ENCODE measurements around the gene RBBP4.

Gene RBBP4

DNA sequence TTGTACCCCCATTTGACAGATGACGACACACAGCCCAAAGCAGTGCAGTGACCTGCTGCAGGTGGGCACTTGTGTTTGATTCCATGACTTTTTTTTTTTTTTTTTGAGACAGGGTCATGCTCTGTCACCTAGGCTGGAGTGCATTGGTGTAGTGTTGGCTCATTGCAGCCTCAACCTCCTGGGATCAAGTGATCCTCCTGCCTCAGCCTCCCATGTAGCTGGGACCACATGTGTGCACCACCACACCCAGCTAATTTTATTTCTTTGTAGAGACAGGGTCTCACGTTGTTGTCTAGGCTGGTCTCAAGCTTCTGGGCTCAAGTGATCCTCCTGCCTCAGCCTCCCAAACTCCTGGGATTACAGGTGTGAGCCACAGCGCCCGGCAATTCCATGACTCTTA is 66.5 kb downstream of the RBBP4 start:
- no peak for DNase-seq (ENCODE audit: low read depth in 1 of 2, low spot score in 1 of 2)

DNA sequence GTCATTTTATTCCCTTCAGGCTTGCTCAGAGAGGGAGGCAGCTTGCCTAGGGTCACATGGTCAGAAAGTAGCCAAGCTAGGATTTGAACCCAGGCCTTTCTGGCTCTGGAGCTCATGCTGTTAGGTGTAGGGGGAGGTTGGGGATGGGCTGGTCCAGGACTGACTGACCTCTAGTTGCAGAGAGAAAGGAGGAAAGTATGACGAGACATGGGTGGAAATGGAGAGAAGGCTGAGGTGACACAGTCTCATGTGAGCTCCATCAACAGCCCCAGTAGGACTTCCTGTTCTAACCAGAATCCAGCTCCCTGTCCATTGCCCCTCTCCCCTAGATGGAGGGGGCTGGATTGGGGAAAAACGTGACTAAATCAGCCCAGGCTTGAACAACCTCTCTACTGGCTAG is 67.0 kb downstream of the RBBP4 start:
- DNase-seq (ENCODE audit: low read depth in 1 of 2, low spot score in 1 of 2), result no peak

DNA sequence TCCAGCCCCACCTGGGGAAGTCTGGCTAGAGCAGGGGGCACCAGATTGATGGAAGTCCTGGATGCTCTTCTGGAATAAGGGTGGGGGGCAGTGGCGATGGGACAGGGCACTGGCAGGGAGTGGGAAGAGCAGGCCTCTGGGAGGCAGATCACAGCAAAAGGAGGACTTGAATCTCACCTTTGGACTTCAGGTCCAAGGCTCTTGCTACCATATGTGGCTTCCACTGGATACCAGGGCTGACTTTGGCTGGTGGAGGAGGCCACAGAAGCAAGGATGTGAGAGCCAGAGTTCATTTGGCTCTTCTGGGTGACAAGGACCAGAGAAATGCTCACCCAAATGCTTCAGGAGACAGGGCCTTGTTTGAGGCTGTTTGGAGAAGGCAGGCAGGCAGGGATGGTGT is 67.5 kb downstream of the RBBP4 start:
- DNase-seq (ENCODE audit: low read depth in 1 of 2, low spot score in 1 of 2), result no peak

DNA sequence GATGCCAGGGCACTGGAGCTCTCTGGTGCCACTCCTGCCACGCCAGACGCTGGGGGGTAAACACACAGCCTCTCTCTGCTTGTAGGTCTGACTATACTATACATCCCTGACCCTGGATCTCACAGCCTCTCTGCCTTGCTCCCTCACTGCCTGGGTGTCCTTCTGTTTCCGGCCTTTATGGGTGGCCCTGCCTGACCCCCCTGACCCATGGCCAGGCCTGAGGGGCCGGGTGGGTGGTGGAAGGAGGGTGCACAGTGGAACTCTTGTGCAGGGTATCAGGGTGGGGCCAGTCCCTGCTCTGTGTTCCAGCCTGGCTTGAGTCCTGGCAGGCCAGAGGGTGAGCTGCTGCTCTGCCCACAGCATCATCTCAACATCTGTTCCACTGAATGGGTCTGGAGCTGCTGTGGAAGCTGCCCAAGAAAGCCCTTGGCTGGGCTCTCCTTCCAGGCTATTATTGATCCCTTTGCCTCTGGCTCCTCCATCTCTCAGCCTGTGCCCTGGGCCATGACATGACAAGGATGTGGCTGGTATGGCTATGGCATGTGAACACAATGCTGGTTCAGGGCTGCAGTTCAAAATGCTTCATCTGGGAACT is 68.8 kb downstream of the RBBP4 start:
- no peak for DNase-seq (ENCODE audit: low read depth in 1 of 2, low spot score in 1 of 2)

DNA sequence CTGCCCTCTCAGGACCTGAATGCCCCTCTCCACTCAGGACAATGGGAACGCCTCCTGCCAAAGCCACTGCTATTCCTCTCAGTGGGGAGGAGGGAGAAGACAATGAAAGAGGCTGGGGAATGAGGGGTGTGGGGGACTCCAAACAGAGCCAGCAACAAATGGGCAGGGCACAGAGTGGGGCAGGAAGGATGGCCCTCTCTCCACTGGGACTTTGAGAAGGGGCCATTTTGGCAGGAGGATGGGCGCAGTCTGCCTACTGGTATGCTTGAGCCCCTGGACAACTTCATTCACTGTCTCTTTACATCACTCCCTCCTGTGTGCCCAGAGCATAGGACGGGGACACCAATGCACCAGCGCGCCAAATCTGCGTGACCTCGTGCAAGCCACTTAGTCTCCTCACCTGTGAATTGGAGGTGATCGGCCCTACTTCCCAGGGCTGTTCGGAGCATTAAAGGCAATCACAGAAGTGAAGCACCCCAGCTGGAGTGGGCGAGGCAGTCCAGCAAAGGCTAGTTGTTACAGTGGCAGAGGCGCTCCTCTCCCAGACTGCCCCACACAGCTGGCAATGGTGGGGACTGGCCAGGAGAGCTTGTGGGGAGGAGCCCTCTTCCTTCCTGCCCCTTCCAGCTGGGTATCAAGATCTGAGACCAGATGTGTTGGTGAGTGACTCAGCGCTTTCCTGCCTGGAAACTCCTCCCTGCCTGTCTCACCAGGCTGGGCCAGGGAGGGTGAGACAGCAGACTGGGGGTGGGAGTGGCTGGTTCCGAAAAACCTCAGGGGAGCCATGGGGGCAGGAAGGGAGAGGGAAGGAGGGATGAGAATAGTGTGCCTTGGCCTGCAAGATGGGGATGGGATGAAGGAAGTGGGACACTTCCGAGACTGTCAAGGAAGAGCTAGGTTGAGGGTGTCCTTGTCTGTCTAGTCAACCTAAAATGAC is 73.9 kb downstream of the RBBP4 start:
- DNase-seq (ENCODE audit: low read depth in 1 of 2, low spot score in 1 of 2), result peak in 1 of 2 donors; percentile 22

DNA sequence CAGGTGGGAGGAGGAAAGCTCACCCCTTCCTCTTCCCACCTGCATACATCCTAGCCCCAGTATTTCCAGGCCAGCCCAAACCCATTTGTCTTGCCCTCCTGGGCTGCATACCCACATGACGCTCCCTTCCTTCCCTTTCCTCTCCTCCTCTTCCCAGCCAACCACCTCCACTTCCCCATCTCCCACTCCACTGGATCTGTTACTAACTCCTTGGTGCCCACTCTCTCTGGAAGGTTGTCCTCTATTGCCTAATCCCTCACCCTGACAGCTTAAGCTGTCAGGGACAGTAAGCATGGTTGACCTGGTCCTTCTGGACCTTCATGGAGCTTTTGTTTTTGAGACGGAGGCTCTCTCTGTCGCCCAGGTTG is 74.6 kb downstream of the RBBP4 start:
- no peak for DNase-seq (ENCODE audit: low read depth in 1 of 2, low spot score in 1 of 2)

DNA sequence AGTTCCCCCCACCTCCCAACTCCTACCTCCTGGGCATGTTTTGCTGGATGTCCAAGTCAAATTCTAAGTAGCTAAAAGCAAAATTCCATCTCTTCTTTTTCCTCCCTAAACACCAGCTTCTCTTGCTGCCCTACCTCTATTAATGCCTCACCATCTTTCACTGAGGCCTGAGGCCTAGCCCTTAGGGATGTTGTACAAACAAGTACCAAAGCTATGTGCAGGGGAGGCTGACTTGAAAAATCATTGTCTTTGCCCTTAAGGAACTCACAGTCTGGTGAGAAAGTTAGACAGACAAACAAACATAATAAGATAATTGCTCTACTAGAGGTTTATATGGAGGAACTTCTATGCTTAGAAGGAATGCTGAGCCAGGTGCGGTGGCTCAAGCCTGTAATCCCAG is 76.9 kb downstream of the RBBP4 start:
- DNase-seq (ENCODE audit: low read depth in 1 of 2, low spot score in 1 of 2), result no peak

DNA sequence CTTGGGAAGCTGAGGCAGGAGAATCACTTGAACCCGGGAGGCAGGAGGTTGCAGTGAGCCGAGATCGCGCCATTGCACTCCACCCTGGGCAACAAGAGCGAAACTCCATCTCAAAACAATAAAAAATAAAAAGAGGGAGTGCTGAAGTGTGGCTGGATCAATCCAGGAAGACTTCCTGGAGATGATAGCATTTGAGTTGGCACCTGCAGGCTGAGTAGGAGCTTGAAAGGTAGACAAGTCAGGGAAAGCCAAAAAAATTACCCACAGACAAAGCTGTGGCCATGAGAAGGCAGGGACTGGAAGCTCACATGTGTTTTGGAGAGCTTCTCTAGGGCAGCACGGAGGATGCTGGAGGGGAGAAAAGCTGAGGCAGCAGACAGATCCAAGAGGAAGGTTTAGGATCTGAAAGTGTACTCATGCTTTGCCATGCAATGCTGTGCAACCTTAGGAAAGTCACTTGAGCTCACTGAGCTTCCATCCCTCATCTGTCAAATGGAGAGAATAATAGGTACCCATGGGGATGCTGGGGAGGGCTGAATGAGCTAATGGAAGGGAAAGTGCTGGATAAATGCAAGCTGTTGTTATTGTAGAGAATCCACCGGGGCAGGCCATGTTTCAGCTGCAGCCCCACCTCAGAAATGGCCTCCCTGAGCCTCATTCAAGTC is 77.5 kb downstream of the RBBP4 start:
- no peak for DNase-seq (ENCODE audit: low read depth in 1 of 2, low spot score in 1 of 2)

DNA sequence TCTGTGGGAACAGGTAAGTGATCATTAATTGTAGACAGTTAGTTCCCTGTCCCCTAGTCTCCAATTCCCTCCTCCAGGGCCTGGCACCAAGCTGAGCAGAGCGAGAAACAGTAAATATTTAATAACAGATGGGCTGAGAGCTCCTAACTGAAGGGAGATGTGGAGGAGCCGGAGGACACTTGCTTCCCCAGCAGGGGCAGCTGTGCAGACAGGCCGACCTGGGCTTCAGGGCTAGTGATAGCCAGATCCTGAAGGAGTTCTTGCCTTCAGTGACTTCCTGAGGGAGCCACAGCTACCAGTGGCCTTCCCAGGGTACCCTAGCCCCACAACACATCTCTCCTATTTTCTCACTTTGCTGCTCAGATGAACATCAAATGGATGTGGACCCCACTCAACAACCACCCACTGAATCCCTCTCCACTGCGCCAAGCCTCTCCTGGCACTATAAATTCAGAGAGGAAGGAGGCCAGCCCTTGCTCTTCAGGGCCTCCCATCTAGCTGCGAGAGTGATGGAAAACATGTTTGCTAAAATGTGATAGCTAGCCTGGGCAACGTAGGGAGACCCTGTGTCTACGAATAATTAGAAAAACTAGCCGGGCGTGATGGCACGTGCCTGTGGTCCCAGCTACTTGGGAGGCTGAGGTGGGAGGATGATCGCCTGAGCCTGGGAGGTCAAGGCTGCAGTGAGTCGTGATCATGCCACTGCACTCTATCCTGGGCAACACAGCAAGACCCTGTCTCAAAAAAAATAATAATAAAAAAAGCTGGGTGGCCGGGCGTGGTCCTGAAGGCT is 78.4 kb downstream of the RBBP4 start:
- no peak for DNase-seq (ENCODE audit: low read depth in 1 of 2, low spot score in 1 of 2)

DNA sequence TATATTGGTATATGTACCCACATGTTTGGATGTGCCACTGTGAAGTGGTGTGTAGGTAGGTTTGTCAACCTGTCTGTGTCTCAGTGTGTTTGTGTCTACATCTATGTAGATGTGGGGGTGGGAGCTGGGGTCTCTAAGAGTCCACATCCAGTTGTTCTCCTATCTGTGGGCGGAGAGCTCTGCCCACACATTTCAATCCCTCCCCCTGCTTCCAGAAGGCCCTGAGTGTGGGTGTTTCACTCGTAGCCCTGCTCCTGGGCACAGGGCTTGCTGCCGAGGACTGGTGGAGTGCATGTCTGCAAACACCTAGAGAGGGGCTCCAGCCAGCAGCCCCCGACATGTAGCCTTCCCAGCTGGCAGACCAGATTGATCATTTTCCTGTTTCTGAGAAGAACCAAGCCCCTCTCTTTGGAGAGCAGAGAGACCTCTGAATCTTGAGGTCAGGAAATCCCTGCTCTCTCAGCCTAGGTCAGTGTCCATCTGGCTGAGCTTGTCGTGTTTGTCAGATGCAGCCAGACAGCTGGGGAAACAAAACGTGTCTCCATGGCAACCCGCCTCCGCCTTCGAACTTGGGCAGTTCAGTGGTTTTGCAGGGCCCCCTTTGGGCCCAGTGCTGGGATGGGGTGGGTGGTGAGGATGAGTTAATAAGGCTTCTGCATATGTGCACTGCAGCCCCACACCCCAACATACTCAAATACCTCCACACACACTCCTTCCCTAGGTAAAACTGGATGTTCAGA is 82.7 kb downstream of the RBBP4 start:
- DNase-seq (ENCODE audit: low read depth in 1 of 2, low spot score in 1 of 2), result no peak
